Posterior vena cava (tissue), 2 donors: ENCODE results near the gene DLEC1. TPM values are rescaled to one million over a fixed set of nuclear protein-coding genes. Genes with fewer than 3 reads are reported as not detected.
"Not testable (repeated sequence)": the region's sequence is repeated elsewhere in the genome, so short reads cannot be mapped to it uniquely, and the experiment has no call there.

Experiments
- DNase-seq: peaks from one replicate; pipeline ENCODE4 v3.0.0-alpha.2; 2020; ENCODE audit warnings: low spot score
- intact Hi-C, 2 donors: fragments of 100-400 bp; cut with DNase I; formaldehyde crosslinking; loops; one replicate each; pipeline versions ENCODE4 v1.14.1 to v1.14.2; 2022 to 2023
- total RNA-seq, 2 donors: library from RNA; stranded (reverse); fragmentation: NEBNext Ultra II Directional; extraction: Animal tissue kit (Norgen Biotek cat#: 25700); gene quantifications; one replicate each; pipeline ENCODE4 v1.2.1, GENCODE V29; 2021
- donor health status: DM: yes; HTN: yes; CAD: no.
- donor health status: DM: yes; HTN: yes; CAD: no.

The DLEC1 gene
- total RNA-seq, 2 donors from 2014 or later = 0.14 to 0.51 TPM

DNA sequence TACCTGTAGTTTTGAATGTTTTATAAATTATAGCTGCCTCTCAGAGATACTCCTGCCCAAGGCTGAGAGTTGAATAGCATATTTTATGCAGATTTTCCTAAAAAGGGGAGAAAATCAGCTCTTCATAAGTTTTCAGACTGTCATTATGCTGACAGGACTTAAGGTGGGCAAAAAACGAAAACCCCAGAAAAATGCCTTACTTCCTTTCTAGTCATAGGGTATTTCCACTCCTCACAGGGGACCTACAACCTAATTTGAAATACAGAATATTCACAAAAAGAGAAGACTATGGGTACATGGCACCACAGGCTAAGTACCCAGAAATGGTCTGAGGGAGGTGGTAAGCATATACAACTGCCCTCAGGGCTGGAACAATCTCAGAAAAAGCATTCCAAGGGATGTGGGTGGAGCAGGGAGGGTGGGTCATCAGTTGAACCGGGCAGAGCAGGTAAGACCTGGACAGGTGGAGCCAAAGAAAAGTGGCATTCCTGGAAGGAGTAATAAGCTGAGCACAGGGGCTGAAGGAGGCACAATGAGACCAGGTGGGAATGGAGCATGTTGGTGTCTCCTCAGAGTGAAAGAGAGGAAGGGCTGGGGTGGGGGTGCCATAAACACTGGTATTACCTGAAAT is 115.7 kb downstream of the DLEC1 start:
- DNase-seq = no peak
- intact Hi-C loops = no loop called here

DNA sequence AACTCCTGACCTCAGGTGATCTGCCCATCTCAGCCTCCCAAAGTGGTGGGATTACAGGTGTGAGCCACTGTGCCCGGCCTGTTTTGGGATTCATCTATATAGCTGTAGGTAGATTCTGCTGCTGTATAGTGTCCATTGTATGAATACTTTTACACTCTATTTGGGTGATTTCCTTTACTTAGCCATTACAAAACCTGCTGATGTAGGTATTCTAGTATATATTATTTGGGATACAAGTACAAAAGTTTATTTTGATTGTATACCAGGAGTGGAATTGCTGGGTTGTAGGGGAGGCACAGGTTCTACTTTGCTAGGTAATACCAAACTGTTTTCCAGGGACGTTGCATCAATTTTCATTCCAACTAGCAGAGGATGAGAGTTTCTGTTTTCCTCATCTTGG is 116.8 kb downstream of the DLEC1 start:
- no peak for DNase-seq
- intact Hi-C loops = no loop called here

DNA sequence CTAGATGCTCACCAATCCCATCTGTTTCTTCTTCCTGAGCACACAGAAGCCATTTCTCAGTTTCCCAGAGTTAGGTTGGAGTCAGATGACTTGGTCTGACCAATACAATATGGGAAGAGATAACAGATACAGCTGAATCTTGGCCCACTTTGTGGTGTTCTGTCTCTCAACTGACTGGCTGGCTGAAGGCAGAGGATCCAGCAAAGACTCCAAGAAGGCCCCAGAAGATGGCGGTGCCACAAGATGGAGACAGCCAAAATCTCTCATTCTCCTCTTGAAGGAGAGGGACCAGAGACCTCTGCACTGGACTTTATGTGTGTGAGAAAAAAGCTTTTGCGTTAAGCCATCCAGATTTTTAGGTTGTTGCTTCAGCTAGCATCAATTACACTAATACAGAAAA is 118.1 kb downstream of the DLEC1 start:
- DNase-seq = no peak
- intact Hi-C loops = no loop called here

- intact Hi-C loops = no loop called here
Measured at GRCh38 chr3:38157595-38157994, 118.6 kb downstream of the DLEC1 start.

DNA sequence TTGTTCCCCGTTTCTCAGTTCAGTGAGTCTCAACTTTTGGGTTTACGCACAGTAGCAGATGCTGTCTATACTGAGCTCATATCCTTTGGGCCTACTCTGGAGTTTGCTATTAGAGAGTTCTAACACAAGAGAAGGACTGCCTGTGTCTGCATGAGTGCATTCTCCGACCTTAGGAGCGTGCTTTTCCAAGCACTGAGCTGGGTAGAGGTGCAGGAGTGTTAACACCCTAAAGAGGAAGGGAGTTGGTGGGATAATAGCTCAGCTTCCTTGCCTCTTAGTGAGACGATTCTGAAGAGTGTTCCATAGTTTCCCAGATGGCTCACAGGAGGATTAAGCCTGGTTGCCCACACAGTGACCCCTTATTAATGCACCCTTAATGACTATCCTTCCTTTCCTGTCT is 119.5 kb downstream of the DLEC1 start:
- intact Hi-C loops = loop anchor here in 1 of 2 donors (2.0 kb wide), 1 partner anchor 64 kb away; no protein-coding TSS in a partner anchor
- DNase-seq = no peak

More at GRCh38 chr3:38157595-38157994, 118.6 kb downstream of the DLEC1 start:
- no peak for DNase-seq

DNA sequence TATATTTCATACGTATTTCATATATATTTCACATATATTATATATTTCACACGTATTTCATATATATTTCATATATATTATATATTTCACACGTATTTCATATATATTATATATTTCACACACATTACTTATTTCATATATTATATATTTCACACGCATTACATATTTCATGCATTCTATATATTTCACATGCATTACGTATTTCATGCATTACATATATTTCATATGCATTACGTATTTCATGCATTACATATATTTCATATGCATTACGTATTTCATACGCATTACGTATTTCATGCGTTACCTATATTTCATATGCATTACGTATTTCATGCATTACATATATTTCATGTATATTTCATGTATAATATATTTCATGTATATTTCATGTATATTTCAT is 121.7 kb downstream of the DLEC1 start:
- intact Hi-C loops, DNase-seq: not testable (repeated sequence)

- DNase-seq = no peak
- intact Hi-C loops = no loop called here
Measured at GRCh38 chr3:38163117-38163840, 124.3 kb downstream of the DLEC1 start.

GRCh38 chr3:38163841-38164642 is 125.0 kb downstream of the DLEC1 start:
- intact Hi-C loops = no loop called here
- no peak for DNase-seq

DNA sequence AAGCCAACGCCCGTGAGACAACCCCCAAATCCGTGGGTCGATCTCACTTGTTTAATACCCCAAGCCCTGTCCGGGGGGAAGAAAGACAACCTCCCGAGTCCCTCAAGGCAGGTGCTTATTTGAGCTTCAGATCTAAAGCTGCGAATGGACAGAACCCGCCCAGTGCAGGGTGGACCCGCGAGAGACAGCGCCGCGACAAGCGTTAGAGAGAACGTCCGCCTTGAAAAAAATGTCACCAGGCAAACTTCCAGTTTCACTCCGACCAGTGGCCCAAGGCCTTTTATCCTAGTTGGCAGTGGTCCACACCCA is 125.6 kb downstream of the DLEC1 start:
- intact Hi-C loops = no loop called here
- no peak for DNase-seq

DNA sequence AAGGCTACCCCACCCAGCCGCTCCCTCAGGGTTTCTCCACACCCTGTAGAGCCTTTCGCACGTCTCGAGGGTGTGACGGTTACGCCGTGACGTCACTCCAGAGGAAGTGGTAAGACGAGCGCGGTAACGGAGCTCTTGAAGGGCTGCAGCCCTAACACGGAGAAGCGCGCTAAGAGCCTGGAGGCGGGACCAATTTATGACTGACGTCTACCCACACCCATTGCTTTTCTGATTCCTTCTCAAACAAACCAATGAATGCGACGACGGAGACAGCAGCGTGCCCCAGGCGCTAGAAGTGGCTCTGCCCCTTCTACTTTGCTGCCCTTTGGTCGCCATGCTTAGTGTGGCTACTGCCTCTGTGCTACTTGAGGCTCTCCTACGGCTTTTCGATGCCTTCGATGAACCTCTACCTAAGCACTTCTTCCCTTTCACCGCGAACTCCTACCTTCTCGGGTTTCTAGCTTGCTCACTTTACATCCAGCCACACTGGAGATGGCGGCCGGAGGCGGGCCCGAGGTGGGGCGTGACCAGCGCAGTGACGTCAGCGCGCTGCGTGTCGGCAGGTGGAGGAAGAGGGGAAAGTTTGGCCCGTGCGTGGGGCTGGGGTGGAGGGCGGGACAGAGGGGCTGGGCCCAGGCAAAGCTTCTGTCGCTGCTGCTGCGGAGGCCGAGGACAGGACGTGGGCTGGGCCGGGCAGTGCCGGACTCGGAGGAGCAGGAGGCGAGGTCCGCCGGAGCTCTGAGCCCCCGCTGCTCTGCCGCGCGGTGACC is 126.1 kb downstream of the DLEC1 start, which contains the start of gene OXSR1:
Gene OXSR1, plus strand, starts transcription at position 586 of the 770 bp plus-strand sequence. CDS start 340 bp downstream, outside the sequence.
- intact Hi-C loops = no loop called here
- DNase-seq = peak; percentile 100

GRCh38 chr3:38165722-38166387 is 126.8 kb downstream of the DLEC1 start:
- DNase-seq = peak; percentile 91
- intact Hi-C loops = no loop called here

DNA sequence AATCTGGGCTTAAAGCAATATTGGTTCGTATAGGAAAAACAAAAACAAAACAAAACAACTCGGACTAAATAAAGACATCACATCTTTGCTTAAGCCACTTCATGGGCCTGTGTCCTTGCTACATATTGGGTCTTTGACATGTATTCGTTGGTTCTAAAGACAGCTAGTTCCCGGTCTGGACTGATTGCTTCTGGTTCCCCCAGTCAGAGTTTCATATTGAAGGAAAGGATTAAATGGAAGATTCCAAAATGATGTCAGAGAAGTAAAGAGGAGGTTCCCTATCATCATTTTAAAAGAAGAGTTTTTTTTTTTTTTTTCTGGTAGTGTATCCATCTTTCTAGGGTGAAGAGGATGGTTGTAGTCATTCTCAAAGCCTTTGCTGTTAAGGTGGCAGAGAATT is 128.6 kb downstream of the DLEC1 start:
- intact Hi-C loops = no loop called here
- no peak for DNase-seq

DNA sequence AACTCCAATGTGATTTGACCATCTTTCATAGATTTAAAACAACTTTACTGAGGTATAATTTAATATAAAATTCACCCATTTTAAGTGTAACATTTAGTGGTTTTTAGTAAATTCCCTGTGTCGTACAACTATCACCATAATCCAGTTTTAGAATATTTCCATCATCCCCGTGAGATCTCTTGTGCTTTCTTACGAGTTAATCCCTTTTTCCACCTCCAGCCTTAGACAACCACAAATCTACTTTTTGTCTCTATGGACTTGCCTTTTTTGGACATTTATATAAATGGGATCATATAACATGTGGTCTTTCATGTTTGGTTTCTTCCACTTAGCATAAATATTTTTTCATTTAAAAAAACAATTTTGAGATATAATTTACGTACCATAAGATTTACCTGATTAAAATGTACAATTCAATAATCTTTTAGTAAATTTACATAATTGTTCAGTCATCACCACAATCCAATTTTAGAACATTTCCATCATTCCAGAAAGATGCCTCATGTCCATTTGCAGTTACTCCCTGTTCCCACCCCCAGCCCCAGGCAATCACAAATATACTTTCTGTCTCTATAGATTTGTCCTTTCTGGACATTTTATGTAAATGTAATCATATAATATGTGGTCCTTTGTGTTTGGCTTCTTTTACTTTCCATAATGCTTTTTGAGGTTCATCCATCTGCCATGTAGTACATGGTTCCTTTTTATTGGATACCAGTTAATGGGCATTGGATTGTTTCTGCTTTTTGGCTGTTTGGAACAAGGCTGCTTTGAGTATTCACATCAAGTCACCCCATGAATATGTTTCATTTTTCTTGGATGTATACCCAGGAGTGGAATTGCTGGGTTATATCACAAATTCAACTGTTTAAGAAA is 129.4 kb downstream of the DLEC1 start:
- DNase-seq = no peak
- intact Hi-C loops = no loop called here

DNA sequence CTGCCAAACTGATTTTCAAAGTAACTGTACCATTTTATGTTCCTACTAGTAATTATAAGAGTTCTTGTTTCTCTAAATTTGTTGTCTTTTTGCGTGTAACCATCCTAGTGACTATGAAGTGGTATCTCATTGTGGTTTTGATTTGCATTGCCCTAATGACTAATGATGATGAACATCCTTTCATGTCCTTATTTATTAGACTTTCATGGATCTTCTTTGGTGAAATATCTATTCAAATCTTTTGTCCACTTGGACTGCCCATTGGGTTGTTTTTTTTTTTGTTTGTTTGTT is 130.0 kb downstream of the DLEC1 start:
- intact Hi-C loops = no loop called here
- DNase-seq = no peak

GRCh38 chr3:38170722-38171121 is 131.7 kb downstream of the DLEC1 start:
- no peak for DNase-seq
- intact Hi-C loops = no loop called here

DNA sequence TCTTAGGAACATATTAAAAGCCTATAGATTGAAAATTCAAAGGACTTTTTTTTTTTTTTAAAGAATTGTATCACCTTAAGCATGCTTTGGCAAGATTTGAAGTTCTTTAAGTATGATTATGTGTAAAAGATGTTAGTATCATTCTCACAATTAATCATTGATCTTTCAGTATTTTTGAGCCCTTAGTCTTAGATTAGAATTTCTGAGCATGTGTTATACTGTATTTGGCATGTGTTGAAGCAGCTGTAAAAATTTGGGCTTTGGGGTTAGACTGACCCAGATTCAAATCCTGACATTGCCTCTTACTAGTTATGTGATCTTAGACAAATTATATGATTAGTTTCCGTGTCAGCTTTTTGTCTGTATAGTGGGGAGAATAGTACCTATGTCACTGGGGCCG is 132.6 kb downstream of the DLEC1 start:
- no peak for DNase-seq
- intact Hi-C loops = no loop called here
